CD4-positive, alpha-beta T cell treated with Interleukin-10 for 1 hour (primary cell): ENCODE data around the gene TGFB2.

Experiments
- DNase-seq: peaks from one replicate; pipeline ENCODE4 v3.0.0-alpha.2; 2020

Gene TGFB2

DNA sequence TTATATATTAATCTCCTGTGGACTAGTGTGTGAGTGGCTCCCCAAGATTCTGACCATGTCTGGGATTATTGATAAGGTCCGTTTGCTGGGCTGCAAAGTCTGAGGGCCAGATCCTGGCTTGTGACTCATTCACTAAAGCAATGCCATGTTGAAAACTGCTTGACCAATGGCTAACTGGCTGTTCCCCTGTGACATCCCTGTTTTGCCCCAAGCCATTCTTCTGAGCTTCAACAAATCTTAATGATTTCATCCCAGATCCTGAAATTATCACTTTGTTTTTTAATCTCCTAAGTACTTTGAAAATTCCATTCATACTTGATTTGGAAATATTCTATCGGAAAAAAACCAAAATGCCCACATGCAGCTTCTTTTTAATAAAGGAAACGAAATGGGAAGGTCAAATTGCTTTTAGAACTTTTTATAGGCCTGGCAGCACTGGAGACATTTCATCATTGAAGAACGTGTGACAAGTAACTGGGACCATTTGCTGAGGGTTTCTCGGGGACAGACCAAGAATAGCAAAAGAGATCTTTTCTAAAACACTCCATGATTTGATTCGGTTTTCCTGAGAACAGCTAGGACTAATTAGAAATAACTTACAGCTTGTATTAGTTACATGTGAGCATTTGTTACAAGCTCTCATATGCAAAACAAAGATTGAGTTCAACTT is 121.3 kb downstream of the TGFB2 start:
- DNase-seq = no peak

DNA sequence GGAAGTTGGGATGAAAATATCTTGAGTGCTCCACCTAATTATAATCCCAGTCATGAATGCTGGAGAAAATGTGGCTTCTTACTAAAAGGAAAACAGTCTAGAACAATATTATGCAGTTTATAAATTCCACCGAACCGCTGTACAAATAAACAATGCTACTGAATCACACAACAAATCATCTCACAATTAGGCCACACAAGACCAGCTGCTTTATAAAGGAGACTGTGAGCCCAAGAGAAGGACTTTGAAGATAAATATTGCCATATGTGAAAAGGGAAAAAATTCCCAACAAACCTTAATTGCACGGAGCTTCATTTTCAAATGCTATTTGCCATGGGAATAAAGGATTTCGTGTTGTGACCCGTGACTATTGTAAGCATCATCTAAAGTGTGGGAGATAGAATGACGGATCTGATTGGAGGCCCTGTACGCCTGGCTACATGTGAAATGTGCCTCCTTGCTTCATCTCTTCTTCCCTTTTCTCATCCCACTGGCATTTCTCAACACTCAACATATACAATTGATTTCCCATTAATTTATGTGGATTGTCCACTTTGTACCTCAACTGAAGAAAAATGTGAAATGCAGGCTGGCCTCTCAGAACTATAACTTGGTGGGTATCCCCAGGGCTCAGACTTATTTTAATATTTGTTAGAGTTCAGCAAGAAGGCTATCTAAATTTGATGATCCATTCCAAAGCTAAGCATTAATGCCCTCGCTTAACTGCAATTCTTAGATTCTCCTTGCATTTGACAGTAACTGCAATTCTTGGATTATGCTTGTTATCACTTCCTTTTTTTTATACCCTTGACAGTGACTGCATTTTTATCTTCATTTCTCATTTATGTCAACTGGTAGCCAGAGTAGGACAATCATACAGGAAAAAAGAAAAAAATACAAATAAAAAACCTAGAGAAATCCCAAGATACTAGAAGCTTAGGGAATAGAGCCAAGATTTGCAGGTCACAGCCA is 122.3 kb downstream of the TGFB2 start:
- DNase-seq = no peak

DNA sequence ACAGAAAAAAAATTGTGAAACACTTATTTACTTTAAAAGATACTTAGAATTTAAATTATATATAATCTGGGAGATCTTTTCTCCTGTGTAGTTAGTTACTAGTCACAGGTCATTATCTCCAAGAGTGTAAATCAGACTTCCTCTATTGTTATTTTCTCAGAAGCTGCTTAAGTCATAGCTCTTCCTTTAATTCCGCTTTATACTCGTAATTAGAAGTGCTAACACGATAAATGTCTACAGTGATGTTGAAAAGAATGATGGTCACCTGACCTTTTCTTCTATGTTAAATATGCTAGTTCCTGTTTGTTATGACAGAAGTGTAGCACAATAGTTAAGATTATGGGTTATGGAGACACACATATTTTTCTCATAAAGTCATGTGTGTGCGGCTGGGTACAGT is 123.6 kb downstream of the TGFB2 start:
- no peak for DNase-seq

DNA sequence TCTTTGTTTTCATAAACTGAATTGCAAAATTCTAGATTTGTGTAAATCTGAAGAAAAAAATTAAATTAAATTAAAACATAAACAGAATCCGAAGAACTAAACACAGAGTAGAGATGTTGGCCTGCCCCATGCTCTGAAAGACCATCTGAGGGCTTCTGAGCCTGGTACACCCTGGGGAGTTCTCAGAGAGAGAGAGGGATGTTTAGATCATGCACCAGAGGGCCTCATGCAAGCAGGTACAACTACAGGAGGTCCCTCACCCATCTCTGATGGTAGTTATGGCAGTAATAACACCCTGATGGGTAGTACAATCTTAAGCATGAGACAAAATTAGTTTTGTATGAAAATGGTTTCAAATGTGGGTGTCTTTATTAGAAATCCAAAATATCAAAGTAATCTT is 127.7 kb downstream of the TGFB2 start:
- DNase-seq = no peak

DNA sequence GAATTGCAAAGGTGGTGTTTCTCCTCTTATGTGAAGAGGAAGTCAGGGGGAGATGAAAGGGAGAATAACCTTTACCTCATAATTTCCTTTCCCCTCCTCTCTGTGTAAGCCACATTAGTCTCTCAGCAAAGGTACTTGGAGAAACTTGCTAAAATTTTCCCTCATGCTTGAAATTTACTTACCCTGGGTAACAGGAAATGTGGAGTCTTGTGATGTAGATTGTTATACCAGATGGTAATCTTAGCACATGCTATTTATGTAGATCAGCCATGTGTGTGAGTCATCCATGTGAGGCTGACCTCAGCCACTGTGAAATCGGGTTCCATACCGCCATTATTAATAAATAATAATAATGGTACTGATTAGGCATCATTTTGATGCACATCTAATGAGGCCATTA is 128.4 kb downstream of the TGFB2 start:
- DNase-seq = no peak

DNA sequence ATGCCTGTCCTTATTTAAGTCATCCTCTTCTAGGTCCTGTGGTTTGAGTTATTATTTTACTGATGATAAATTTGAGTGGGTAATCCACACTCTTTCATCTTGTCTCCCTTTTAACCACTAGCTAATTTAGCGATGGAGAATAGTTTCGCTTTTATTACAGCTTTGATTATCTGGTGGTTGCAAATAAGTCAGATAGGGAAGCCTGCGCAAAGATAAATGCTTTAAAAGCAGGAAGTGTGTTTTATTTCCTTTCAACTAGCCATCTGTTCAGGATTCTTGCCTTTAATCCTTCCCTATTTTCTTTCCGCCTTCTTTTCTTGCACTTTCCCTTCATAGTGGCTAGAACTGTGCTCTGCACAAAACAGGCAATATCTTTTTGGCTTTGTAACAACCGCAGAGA is 129.0 kb downstream of the TGFB2 start:
- DNase-seq = no peak

DNA sequence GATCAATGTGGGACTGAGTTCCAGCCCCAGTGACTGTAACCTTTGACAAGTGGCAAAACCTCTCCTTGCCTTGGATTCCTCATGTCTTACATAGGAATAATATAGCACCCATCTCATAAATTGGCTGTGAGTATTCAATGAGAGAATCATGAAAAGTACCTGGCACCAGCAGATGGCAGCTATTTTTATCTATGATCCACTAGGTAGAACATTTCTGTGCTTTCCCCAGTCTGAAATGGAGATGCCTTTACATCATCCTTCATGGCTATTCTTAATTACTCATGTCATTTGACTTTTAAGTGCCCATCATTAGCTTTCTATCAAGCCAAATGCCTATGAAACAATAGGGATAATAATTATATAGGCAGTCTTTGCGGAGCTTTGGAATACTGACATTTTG is 130.1 kb downstream of the TGFB2 start:
- no peak for DNase-seq

DNA sequence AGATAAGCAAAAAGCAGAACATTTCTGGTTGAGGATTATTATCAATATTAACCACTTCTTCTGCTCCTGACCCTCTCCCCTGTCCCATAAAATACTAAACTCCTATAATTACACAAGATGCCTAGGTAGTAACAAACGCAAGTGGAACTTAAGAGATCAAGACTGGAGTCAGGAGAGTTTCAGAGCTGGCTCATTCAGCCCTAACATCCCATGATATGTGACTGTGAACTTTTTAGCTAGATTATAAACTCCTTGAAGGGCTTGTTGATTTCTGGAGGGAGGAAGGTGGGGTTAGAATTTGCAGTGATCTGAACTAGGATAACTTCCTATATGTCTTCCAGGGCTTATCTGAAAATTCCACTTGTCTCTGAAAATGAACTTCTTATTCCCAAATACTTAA is 130.6 kb downstream of the TGFB2 start:
- no peak for DNase-seq

DNA sequence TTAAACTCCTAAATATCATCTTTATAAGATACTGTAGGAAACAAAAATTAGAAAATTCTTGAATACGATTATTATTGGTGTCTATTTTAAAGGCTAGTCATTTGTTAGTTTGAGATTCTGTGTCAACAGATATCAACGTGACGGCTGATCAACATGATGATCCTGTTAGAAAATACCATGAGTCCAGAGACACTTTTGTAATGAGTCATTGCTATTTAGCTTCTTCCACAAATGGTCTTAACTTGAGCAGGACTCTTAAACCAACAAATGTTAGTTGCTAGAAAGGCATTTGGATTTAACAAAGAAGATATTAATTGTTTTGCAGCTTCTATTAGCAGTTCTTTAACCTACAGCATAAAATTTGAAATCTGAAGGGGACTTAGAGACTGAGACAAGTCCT is 131.2 kb downstream of the TGFB2 start:
- no peak for DNase-seq

DNA sequence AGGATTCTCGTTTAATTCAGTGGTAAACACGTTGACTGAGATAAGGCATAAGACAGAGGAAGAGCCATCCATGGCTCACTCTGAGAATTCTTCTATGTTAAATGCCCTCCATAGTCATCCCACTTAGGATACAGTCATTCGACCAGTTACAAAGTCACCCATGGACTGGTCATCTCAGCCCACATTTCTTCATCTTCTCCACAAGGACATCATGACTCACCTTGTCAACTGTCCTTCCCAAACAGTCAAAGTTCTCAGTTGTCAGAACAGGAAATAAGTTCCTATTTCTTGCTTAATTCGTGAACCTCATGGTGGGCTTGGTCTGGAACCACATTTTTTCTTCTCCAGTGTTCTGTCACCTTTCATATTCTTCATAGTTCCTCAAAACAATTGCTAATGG is 133.2 kb downstream of the TGFB2 start:
- DNase-seq = no peak

DNA sequence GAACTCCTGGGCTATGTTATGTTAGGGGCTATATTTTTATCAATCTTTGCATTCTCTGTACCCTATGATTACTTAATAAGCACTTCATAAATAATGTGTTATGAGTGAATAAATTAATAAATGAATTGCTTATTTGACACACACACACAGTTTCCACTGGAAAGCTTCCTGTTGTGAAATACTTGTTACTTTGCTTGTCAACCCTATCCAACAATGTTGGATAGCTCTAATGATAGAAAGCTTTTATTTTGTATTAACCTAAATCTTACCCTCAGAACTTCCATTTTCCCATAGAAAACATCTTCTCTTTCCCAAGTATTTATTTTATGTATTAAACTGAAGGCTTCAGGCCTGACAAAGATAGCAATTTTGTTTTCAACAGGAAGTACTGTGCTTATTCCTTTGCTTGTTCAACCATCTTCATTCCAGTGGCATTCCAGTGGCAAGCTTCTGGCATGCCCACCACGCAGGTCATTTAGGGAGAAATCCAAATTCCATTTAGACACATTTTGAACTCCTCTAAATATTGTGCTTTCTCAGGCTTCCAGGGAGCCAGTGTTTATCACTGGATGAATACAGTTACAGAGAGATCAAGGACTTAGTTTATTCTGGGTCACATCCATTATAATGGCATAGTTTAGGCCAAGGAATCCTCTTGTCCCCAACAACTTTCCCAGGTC is 134.4 kb downstream of the TGFB2 start:
- no peak for DNase-seq

DNA sequence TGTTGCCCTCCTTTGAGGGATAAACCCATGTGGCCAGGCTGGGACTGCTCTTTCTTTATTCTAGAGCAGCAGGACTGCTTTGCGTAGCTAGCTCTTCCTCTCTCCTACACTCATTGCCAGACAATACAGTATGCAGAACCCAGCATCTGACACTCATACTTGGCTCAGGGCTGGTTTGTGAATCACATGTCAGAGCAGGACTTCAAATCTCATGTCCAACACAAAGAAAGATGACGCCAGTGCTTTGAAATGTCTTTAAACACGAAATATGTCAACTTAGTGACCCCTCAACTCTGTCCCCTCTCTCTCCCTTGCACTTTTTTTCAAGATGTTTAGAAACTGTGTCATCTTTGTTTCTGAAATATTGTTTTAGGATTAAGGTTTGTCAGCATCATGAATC is 135.0 kb downstream of the TGFB2 start:
- no peak for DNase-seq

DNA sequence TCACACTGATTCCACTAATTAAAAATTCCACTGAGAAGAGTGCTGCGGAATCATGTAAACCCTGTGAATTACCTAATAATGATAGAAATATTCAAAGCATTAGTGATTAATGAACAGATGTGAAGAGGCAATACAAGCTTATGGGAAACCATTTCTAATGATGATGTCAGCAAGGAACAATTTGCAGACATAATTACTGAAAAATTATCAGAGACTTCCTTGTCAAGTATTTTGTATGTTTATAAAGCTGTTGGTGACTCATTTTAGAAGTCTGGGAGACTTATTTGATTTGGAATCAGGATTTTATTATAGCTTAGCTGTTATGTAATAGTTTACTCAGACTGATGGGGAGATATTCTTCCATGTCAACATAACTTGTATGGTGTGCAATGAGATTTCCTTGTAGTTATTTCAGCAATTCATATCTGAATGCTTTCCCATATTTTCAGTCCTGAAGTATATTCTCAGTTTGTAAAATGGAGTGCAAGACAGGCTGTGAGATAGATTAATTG is 135.5 kb downstream of the TGFB2 start:
- DNase-seq = no peak

DNA sequence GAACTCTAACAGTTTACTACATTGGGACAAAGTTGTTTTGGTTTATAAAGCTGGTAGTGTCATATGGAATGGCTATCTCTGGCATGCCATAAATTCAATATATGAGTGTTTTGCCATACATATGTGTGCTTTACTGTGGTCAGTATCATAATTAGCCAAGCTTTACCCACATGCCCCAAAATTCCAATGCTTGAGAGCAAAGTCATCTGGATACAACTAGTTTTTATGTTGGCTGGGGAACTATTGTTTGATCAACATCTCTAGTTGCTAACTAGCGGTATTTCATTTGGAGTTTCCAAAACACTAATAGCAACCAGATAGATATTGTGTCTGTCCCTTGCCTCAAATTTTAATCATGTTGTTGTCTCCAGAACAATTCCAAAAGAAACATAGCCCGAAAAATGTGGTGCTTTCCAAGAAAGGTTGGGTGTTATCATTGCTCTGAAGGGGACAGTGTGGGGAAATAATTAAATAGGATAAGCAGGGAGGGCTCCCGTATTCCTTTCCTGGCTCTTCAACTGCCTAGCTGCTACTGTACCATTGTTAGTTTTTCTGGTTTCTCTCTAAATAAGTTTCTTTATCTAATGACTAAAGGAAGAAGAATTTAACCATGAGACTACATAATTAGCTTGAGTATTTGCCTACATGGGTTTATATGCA is 136.1 kb downstream of the TGFB2 start:
- no peak for DNase-seq

DNA sequence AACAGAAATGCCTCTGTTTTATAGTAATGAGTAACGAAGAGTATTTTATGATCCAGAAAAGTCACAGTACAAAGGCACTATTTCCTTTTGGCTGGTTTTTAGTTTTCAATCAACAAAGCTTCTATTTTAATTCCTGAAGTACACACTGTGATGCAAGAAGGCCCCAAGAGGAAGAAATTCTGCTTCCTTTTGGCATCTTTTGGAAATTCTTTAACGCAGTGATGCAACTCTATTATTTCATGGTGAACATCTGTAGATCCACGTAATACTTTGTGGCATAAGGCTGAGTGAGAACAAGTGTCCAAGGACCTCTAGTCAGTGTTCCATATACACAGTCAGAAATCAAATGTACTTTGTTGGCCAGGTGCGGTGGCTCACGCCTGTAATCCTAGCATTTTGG is 137.5 kb downstream of the TGFB2 start:
- DNase-seq = no peak

DNA sequence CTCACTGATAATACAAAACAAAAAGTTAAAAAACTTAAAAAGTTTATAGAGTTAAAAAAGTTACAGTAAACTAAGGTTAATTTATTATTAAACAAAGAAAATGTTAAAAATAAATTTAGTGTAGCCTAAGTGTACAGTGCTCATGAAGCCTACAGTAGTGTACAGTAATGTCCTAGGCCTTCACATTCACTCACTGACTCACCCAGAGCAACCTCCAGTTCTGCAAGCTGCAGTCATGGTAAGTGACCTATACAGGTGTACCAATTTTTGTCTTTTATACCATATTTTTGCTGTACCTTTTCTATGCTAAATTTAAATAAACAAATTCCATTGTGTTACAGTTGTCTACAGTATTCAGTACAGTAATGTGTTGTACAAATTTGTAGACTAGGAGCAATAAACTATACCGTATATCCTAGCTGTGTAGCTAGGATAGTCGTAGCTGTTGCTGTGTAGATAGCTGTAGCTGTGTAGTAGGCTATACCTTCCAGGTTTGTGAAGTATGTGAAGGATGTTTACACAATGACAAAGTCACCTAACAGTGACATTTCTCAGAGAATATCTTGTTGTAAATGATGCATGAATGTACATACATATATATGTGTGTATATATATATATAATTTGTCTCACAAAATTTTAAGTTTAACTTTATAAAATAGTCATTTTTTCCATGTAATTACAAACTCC is 140.2 kb downstream of the TGFB2 start:
- no peak for DNase-seq

DNA sequence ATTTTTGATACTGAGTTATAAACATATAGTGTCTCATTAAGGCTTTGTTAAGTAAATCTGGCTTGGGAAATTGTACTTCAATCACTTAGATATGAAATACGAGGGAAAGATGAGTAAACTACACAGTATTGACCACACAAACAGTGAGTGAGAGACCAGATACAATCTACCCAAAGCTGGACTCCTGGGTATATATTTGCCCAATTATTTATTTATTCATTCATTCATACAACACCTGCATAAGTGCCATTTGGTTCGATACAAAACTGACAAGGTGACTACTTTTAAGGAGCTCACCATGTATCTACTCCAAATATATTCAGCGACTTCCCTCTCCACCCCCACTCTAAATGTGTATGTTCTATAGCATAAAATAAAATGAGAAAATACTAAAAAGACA is 143.4 kb downstream of the TGFB2 start:
- DNase-seq = no peak

DNA sequence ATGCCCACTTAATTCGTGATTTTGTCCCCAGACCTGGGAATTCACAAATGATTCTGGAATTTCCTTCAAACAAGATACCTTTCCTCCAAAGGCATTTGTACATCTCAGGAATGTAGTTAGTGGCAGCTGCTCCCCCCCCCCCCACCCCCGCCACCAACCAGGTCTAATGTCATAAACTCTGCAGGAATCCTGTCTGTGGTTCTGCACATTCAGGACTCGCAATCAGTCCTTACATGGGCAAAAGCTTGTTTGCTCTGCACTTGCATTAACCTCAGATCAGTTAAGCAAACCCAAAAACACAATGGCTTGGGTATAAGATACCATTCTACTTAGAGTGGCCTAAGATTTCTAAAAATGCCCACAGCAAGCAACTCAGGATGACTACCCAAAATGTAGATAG is 143.8 kb downstream of the TGFB2 start:
- no peak for DNase-seq

DNA sequence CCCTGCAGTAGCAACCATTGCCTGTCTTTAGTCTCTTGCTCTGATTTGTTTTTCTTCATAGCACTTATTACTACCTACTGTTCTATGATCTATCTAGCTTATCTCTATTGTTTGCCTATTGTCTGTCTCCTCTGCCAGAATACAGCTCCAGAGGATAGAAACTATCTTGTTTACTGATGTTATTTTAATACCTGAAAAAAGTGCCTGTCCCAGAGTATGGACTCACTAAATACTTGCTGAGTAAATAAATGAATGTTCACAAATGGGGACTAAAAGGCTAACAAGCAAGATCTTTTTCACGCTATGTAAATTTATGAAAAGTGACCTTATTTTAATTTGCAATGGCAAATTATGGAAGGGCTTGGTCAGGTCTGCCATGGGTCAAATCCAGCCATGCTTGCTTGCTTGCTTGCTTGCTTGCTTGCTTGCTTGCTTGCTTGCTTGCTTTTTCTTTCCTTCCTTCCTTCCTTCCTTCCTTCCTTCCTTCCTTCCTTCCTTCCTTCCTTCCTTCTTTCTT is 145.3 kb downstream of the TGFB2 start:
- DNase-seq = no peak

DNA sequence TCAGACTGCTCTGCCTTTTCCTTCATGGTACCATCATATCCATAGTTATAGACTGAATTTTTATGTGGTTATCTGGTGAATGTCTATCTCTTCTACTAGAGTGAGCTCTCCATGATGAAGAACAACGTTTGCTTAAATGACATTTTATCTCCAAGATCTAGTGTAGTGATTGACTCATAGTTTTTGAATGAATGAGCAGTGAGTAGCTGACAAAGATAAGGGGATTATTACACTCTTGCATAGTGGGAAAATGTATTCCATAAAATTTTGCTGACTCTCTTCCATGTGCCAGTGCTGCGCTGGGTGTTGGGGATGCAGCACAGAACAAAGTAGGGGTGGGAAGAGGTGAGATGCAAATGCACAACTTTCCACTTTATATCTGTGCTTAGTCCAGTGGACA is 147.7 kb downstream of the TGFB2 start:
- no peak for DNase-seq

DNA sequence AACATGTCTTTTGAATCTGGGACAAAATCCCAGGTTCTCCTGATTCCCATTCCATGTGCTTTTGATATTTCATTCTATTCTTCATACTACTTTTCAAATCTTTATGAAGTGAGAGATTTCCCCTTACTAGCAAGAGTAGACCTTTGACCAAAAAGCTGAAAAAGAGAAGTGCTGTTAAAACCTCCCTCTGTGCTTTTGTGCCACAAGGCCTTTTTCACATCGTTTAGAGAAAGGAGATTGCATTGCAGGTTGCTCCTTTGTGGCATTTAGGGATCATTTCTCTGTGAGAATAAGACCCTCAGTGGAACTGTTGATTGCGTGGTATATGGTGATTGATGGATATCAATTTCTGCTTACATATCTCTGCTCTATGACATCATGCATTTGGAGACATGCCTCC is 148.8 kb downstream of the TGFB2 start:
- DNase-seq = no peak
